Right atrium auricular region (tissue), 2 donors: ENCODE measurements around the gene GPR151. TPM values are rescaled to one million over a fixed set of nuclear protein-coding genes. Genes with fewer than 3 reads are reported as not detected.

Experiments
- DNase-seq: peaks from one replicate; pipeline ENCODE4 v3.0.0-alpha.2; 2019; ENCODE audit warnings: low spot score
- H3K27ac ChIP-seq, 2 donors: fragments of 200-600 bp; sonication (generic); 1 replicate in 1 of 2; 2 replicates in 1 of 2; pipeline ENCODE4 v1.5.1; 2016 to 2019
- H3K27me3 ChIP-seq, 2 donors: fragments of 200-600 bp; sonication (generic); one replicate each; pipeline versions ENCODE4 v1.5.1 to v1.6.0; 2017 to 2019
- H3K36me3 ChIP-seq: fragments of 200-600 bp; sonication (generic); one replicate; pipeline ENCODE4 v1.5.1; 2016
- H3K4me1 ChIP-seq, 2 donors: fragments of 200-600 bp; sonication (generic); one replicate each; pipeline versions ENCODE4 v1.5.1 to v1.6.0; 2017 to 2019
- H3K4me3 ChIP-seq, 2 donors: fragments of 200-600 bp; sonication (generic); 1 replicate in 1 of 2; 2 replicates in 1 of 2; pipeline ENCODE4 v1.5.1; 2017 to 2019; ENCODE audit warnings: mild to moderate bottlenecking in 1 of 2, moderate library complexity in 1 of 2
- H3K9me3 ChIP-seq, 2 donors: fragments of 200-600 bp; sonication (generic); one replicate each; pipeline ENCODE4 v1.5.1; 2019
- CTCF ChIP-seq, 2 donors: fragments of 200-600 bp; sonication (generic); IDR thresholded peaks; one replicate each; pipeline ENCODE4 v1.5.1; 2019; ENCODE audit warnings: antibody characterized with exemption in 2 of 2
- total RNA-seq, 2 donors: library from RNA; depleted of rRNA; stranded (reverse); fragments of >200 nt; gene quantifications; one replicate each; pipeline ENCODE4 v1.1.0, GENCODE V29; 2016

The GPR151 gene
- total RNA-seq, 2 donors from 2014 or later, result not detected

- no peak overlapping the region for H3K27ac ChIP-seq
- H3K27me3 ChIP-seq, result no peaks in the 10 kb centered on the region
- H3K4me3 ChIP-seq, result no peak overlapping the region
- H3K4me1 ChIP-seq, result no peaks in the 10 kb centered on the region
- H3K36me3 ChIP-seq, result no peaks in the 10 kb centered on the region
- DNase-seq, result no peak
- no peaks in the 10 kb centered on the region for H3K9me3 ChIP-seq
- no peak for TF ChIP-seq CTCF (IDR thresholded peaks at IDR 0.05)
Observed at GRCh38 chr5:146540414-146540813, 24.4 kb upstream of the GPR151 start.

DNA sequence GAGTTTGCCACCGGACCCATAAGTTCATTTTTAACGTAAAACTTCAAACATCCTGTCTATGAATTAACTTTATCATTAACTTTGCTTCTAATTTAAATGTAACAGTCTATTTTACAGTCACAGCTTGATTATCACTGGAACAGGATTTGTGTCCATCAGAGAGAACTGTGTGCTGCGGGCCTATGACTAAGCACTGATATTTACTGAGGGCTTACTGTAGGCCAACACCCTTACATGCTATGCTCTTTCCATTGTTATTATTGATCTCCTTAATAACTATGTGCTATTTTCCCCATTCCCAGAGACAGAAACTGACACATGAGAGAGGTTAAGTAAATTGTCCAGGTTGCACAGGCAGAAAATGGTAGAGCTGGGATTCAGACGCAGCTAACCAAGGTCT lies 24.0 kb upstream of the GPR151 start:
- Histone ChIP-seq H3K27ac (no peak overlapping the region), H3K9me3 (no peaks in the 10 kb centered on the region), H3K4me3 (no peak overlapping the region), H3K36me3 (no peaks in the 10 kb centered on the region), H3K27me3 (no peaks in the 10 kb centered on the region), H3K4me1 (no peaks in the 10 kb centered on the region)
- DNase-seq, result no peak
- no peak for TF ChIP-seq CTCF (IDR thresholded peaks at IDR 0.05)

- Histone ChIP-seq H3K27ac (no peak overlapping the region), H3K36me3 (no peaks in the 10 kb centered on the region), H3K27me3 (no peaks in the 10 kb centered on the region), H3K9me3 (no peaks in the 10 kb centered on the region), H3K4me3 (no peak overlapping the region), H3K4me1 (no peaks in the 10 kb centered on the region)
- TF ChIP-seq CTCF (IDR thresholded peaks at IDR 0.05), result no peak
- DNase-seq, result no peak
Observed at GRCh38 chr5:146538432-146538831, 22.4 kb upstream of the GPR151 start.

DNA sequence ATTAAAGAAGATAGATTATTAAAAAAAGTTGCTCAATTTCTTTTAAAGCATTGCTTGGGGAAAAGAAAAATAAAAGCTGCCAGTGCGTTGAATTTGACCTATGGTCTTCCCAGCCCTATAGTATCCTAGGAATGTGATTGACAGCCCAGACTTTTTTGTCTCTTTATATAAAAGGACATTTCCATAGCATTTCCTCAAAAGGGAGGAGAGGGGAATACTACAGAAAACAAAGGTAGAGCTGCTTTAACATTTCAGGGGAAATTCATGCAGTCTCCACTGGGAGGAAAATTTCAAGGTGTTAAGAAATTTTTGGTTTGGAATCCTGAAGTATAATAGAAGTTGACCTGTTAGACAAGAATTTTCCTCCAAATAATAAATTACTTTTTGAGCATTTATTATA lies 17.9 kb upstream of the GPR151 start:
- Histone ChIP-seq H3K36me3 (no peaks in the 10 kb centered on the region), H3K27me3 (no peaks in the 10 kb centered on the region), H3K9me3 (no peaks in the 10 kb centered on the region), H3K4me1 (no peaks in the 10 kb centered on the region), H3K27ac (no peak overlapping the region), H3K4me3 (no peak overlapping the region)
- no peak for DNase-seq
- TF ChIP-seq CTCF (IDR thresholded peaks at IDR 0.05), result no peak

GRCh38 chr5:146533260-146533857 lies 17.4 kb upstream of the GPR151 start:
- peak; percentile 76 for DNase-seq

More at GRCh38 chr5:146533260-146533857, 17.4 kb upstream of the GPR151 start:
- Histone ChIP-seq H3K9me3 (no peaks in the 10 kb centered on the region), H3K4me1 (no peaks in the 10 kb centered on the region), H3K36me3 (no peaks in the 10 kb centered on the region), H3K27me3 (no peaks in the 10 kb centered on the region), H3K27ac (no peak overlapping the region), H3K4me3 (no peak overlapping the region)
- peak; percentile 52 to 75 for TF ChIP-seq CTCF (IDR thresholded peaks at IDR 0.05)
